ENCODE measurements around the gene ARRB1.

The ARRB1 gene

DNA sequence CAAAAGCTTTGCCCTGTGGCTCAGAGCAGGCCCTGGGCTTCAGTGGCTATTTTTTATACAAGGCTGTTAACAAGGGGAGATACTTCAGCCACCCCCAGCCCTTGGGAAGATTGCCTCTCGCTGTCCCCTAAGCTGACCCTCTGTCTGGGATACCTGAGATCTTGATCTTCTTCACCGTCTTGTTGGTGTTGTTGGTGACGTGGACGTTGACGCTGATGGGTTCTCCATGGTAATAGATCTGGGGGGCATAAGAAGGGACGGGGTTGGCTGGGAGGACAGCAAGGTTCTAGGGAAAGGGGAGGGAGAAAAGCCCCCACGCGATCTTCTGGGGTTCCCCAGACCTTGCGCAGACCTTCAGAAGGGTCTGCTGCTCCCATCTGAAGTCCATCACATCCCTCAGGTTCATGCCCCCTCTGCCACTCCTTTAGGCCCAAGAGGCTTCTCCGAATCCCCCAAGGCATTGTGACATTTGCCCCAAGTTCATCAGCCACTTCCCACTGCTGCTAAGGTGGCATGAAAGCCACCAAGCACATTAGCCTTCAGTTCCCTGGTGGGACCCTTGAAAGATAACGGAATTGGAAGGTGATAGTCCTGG is 74.2 kb downstream of the ARRB1 start:
- Histone ChIP-seq H3K36me3 (ENCODE audit: insufficient read depth, low read length) (no peaks in the 10 kb centered on the region), H3K4me2 (ENCODE audit: low read length) (no peak overlapping the region), H4K20me1 (ENCODE audit: insufficient read depth, low read length) (no peaks in the 10 kb centered on the region), H3K9me3 (ENCODE audit: low read length) (no peaks in the 10 kb centered on the region), H3K9me2 (ENCODE audit: low read depth, low read length) (no peaks in the 10 kb centered on the region), H3K79me2 (ENCODE audit: insufficient read depth, low read length) (no peaks in the 10 kb centered on the region), H3F3A (ENCODE audit: insufficient read depth, low read length) (no peaks in the 10 kb centered on the region), H3K4me3 (ENCODE audit: low read depth, low read length, poor library complexity, severe bottlenecking) (no peak overlapping the region), H3K27ac (ENCODE audit: low read depth, low read length, poor library complexity, severe bottlenecking) (no peak overlapping the region), H2AFZ (ENCODE audit: low read length) (no peak overlapping the region), H3K9ac (ENCODE audit: low read length) (no peak overlapping the region), H3K4me1 (ENCODE audit: insufficient read depth, low read length, severe bottlenecking) (peaks cover 11% of the 10 kb centered on the region), H3K27me3 (ENCODE audit: insufficient read depth, low read length) (no peaks in the 10 kb centered on the region)
- TF ChIP-seq CTCF (IDR thresholded peaks at IDR 0.05; ENCODE audit: low read length) (no peak), EZH2 (IDR thresholded peaks at IDR 0.05; ENCODE audit: borderline replicate concordance, low read length) (no peak)

DNA sequence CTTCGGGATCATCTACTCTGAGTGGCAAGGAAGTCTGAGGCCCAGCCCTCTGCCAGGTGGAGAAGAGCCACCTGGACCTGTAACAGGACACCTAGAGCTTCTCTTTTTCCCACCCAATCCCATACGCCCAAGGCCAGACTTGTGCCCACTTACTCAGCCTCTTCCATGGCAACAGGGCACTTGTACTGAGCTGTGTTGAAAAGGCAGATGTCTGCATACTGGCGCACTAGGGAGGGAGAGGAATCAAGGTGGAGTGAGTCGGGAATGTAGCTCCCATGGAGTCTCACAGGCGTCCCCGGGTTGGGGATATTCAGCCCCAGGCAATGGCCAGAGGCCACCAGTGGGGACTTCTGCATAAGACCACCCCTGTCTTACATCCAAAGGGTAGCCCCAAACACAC is 74.8 kb downstream of the ARRB1 start:
- no peaks in the 10 kb centered on the region for H3K9me3 ChIP-seq (ENCODE audit: low read length)
- peaks cover 11% of the 10 kb centered on the region for H3K4me1 ChIP-seq (ENCODE audit: insufficient read depth, low read length, severe bottlenecking)
- no peak overlapping the region for H3K27ac ChIP-seq (ENCODE audit: low read depth, low read length, poor library complexity, severe bottlenecking)
- H3K36me3 ChIP-seq (ENCODE audit: insufficient read depth, low read length) = no peaks in the 10 kb centered on the region
- H3K9ac ChIP-seq (ENCODE audit: low read length) = no peak overlapping the region
- no peak overlapping the region for H3K4me2 ChIP-seq (ENCODE audit: low read length)
- H3K27me3 ChIP-seq (ENCODE audit: insufficient read depth, low read length) = no peaks in the 10 kb centered on the region
- no peak for TF ChIP-seq CTCF (IDR thresholded peaks at IDR 0.05; ENCODE audit: low read length)
- H3K79me2 ChIP-seq (ENCODE audit: insufficient read depth, low read length) = no peaks in the 10 kb centered on the region
- H4K20me1 ChIP-seq (ENCODE audit: insufficient read depth, low read length) = no peaks in the 10 kb centered on the region
- H2AFZ ChIP-seq (ENCODE audit: low read length) = no peak overlapping the region
- no peak overlapping the region for H3K4me3 ChIP-seq (ENCODE audit: low read depth, low read length, poor library complexity, severe bottlenecking)
- no peaks in the 10 kb centered on the region for H3K9me2 ChIP-seq (ENCODE audit: low read depth, low read length)
- H3F3A ChIP-seq (ENCODE audit: insufficient read depth, low read length) = no peaks in the 10 kb centered on the region

DNA sequence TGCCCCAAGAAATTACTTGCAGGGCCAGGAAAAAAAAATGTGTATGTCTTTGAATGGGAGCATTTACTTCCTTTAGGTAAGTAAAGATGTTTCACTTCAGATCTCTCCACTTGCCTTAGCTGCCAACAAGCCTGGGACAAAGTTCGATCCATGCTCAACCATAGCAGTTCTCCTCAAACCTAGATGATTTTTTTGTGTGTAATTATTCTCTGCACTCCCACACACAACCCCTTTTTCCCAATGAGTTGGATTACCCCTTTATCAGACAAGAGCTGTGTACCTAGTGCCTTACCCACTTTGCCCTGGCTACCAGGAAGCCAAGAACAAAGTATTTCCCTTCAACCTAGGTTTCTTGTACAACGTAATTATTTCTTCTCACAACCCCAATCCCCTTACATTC is 75.3 kb downstream of the ARRB1 start:
- H3K4me2 ChIP-seq (ENCODE audit: low read length) = no peak overlapping the region
- H3K36me3 ChIP-seq (ENCODE audit: insufficient read depth, low read length) = no peaks in the 10 kb centered on the region

More for the DNA sequence above, 75.3 kb downstream of the ARRB1 start:
- no peak overlapping the region for H3K9ac ChIP-seq (ENCODE audit: low read length)
- TF ChIP-seq EZH2 (IDR thresholded peaks at IDR 0.05; ENCODE audit: borderline replicate concordance, low read length) = no peak
- TF ChIP-seq CTCF (IDR thresholded peaks at IDR 0.05; ENCODE audit: low read length) = no peak
- no peaks in the 10 kb centered on the region for H4K20me1 ChIP-seq (ENCODE audit: insufficient read depth, low read length)
- no peaks in the 10 kb centered on the region for H3F3A ChIP-seq (ENCODE audit: insufficient read depth, low read length)
- no peak overlapping the region for H3K4me3 ChIP-seq (ENCODE audit: low read depth, low read length, poor library complexity, severe bottlenecking)
- no peaks in the 10 kb centered on the region for H3K9me2 ChIP-seq (ENCODE audit: low read depth, low read length)
- H3K9me3 ChIP-seq (ENCODE audit: low read length) = no peaks in the 10 kb centered on the region
- no peak overlapping the region for H3K27ac ChIP-seq (ENCODE audit: low read depth, low read length, poor library complexity, severe bottlenecking)
- H3K79me2 ChIP-seq (ENCODE audit: insufficient read depth, low read length) = no peaks in the 10 kb centered on the region
- H3K27me3 ChIP-seq (ENCODE audit: insufficient read depth, low read length) = no peaks in the 10 kb centered on the region
- no peak overlapping the region for H2AFZ ChIP-seq (ENCODE audit: low read length)
- H3K4me1 ChIP-seq (ENCODE audit: insufficient read depth, low read length, severe bottlenecking) = peaks cover 11% of the 10 kb centered on the region

Data from OCI-LY1 (cell line).